Measurements from ENCODE around the gene AQP2. TPM values are rescaled to one million over a fixed set of nuclear protein-coding genes. Genes with fewer than 3 reads are reported as not detected.

Gene AQP2
- total RNA-seq, 1 donor = not detected

GRCh38 chr12:49954863-49955830 lies 4.6 kb downstream of the AQP2 start:
- no peak for DNase-seq (ENCODE audit: low read depth)
- H3K4me3 ChIP-seq (ENCODE audit: low read depth, low read length) = no peak overlapping the region
- TF ChIP-seq CTCF (IDR thresholded peaks at IDR 0.05; ENCODE audit: insufficient read depth, low read length) = no peak

GRCh38 chr12:49955899-49956662 lies 5.5 kb downstream of the AQP2 start:
- no peak for DNase-seq (ENCODE audit: low read depth)
- TF ChIP-seq CTCF (IDR thresholded peaks at IDR 0.05; ENCODE audit: insufficient read depth, low read length) = no peak
- no peak overlapping the region for H3K4me3 ChIP-seq (ENCODE audit: low read depth, low read length)

- no peak for TF ChIP-seq CTCF (IDR thresholded peaks at IDR 0.05; ENCODE audit: insufficient read depth, low read length)
- DNase-seq (ENCODE audit: low read depth) = no peak
- no peak overlapping the region for H3K4me3 ChIP-seq (ENCODE audit: low read depth, low read length)
These were observed 6.4 kb downstream of the AQP2 start for GRCh38 chr12:49956663-49957569.

GRCh38 chr12:49957570-49957967 lies 7.0 kb downstream of the AQP2 start:
- no peak for DNase-seq (ENCODE audit: low read depth)
- H3K4me3 ChIP-seq (ENCODE audit: low read depth, low read length) = no peak overlapping the region
- no peak for TF ChIP-seq CTCF (IDR thresholded peaks at IDR 0.05; ENCODE audit: insufficient read depth, low read length)

- H3K4me3 ChIP-seq (ENCODE audit: low read depth, low read length) = no peak overlapping the region
- no peak for TF ChIP-seq CTCF (IDR thresholded peaks at IDR 0.05; ENCODE audit: insufficient read depth, low read length)
- DNase-seq (ENCODE audit: low read depth) = peak; percentile 56
These were observed 9.3 kb downstream of the AQP2 start for GRCh38 chr12:49959685-49960473.

Measured in fibroblast of the aortic adventitia (primary cell).